ENCODE results near the gene CFAP74. TPM values are rescaled to one million over a fixed set of nuclear protein-coding genes. Genes with fewer than 3 reads are reported as not detected.
"Not testable (repeated sequence)": the region's sequence is repeated elsewhere in the genome, so short reads cannot be mapped to it uniquely, and the experiment has no call there.

Gene CFAP74
- total RNA-seq, 2 donors from 2014 or later = not detected

DNA sequence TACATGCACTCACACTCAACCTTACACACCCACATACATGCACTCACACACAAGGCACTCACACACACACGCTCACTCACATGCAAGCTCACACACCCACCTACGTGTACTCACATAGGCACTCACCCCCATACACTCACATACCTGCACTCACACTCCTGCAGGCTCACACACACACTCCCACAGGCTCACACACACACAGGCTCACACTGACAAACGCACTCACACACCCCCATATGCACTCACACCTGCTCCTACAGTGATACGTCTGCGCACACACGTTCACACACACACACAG lies 65.4 kb downstream of the CFAP74 start:
- H3K4me1 ChIP-seq = no peaks in the 10 kb centered on the region
- no peaks in the 10 kb centered on the region for H3K36me3 ChIP-seq
- no peaks in the 10 kb centered on the region for H3K27me3 ChIP-seq
- H3K9me3 ChIP-seq = no peaks in the 10 kb centered on the region
- no peak for TF ChIP-seq CTCF (IDR thresholded peaks at IDR 0.05)
- no peak overlapping the region for H3K27ac ChIP-seq
- H3K4me3 ChIP-seq = no peak overlapping the region
- no peak for DNase-seq (ENCODE audit: low spot score)

- no peak overlapping the region for H3K4me3 ChIP-seq
- TF ChIP-seq CTCF (IDR thresholded peaks at IDR 0.05) = no peak
- no peaks in the 10 kb centered on the region for H3K9me3 ChIP-seq
- H3K36me3 ChIP-seq = no peaks in the 10 kb centered on the region
- H3K27ac ChIP-seq = no peak overlapping the region
- no peaks in the 10 kb centered on the region for H3K4me1 ChIP-seq
- DNase-seq (ENCODE audit: low spot score) = no peak
- no peaks in the 10 kb centered on the region for H3K27me3 ChIP-seq
Observed at GRCh38 chr1:1937549-1938275, 65.9 kb downstream of the CFAP74 start.

- no peaks in the 10 kb centered on the region for H3K9me3 ChIP-seq
- no peaks in the 10 kb centered on the region for H3K27me3 ChIP-seq
- no peaks in the 10 kb centered on the region for H3K4me1 ChIP-seq
- H3K4me3 ChIP-seq = no peak overlapping the region
- no peaks in the 10 kb centered on the region for H3K36me3 ChIP-seq
- DNase-seq (ENCODE audit: low spot score) = no peak
- no peak for TF ChIP-seq CTCF (IDR thresholded peaks at IDR 0.05)
- H3K27ac ChIP-seq = no peak overlapping the region
Observed at GRCh38 chr1:1937061-1937460, 66.5 kb downstream of the CFAP74 start.

DNA sequence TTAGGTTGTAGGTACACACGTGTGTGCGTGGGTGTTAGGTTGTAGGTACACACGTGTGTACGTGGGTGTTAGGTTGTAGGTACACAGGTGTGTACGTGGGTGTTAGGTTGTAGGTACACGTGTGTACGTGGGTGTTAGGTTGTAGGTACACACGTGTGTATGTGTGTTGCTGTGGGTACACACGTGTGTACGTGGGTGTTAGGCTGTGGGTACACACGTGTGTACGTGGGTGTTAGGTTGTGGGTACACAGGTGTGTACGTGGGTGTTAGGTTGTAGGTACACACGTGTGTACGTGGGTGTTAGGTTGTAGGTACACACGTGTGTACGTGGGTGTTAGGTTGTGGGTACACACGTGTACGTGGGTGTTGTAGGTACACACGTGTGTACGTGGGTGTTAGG lies 68.7 kb downstream of the CFAP74 start:
- DNase-seq (ENCODE audit: low spot score) = not testable (repeated sequence)

DNA sequence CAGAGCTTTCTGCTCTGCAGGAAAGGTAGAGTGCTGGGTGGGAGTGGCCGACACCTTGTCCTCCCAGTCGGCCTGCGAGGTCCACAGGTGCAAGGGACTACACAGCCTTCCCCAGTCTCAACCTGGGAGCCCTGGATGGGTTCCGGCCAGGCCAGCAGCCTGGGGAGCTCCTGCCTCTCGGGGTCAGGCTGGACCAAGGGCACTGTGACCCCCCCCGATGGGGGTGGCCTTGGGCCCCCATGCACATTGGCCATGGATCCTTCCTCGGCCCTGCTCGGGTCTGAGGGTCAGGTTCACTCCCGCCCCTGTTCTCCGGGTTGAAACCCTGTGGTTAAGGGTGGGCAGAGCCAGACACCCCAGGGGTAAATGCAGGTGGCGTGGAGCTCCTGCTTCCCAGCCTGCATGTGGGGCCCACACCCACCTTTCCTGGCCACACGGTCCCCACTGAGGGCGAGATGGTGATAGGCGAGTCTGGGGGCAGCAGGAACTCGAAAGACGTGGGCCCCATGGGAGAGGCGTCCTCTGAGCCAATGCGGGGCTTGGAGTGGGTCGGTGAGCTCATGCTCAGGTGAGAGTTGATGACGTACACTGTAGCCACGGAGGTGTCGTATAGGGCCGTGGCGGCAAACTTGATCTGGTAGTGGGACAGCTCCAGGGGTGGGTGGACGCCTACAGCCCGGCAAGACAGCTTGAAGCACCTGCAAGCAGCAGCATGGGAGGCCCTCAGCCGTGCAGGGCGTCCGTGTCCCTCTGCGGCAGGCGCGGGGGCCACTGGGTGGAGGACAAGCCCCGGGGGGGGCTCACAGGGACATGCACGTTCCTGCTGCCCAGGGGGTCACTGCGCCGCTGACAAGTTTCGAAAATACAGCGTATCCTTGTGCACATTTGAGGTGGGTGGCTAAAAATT lies 73.7 kb downstream of the CFAP74 start:
- H3K27ac ChIP-seq = no peak overlapping the region
- H3K4me1 ChIP-seq = peaks cover 0 to 17% of the 10 kb centered on the region in 2 donors
- TF ChIP-seq CTCF (IDR thresholded peaks at IDR 0.05) = no peak
- no peak for DNase-seq (ENCODE audit: low spot score)
- H3K9me3 ChIP-seq = no peaks in the 10 kb centered on the region
- H3K27me3 ChIP-seq = no peaks in the 10 kb centered on the region
- H3K36me3 ChIP-seq = no peaks in the 10 kb centered on the region
- H3K4me3 ChIP-seq = no peak overlapping the region

More for the DNA sequence above, 68.7 kb downstream of the CFAP74 start:
- H3K27ac ChIP-seq, H3K4me1 ChIP-seq, H3K4me3 ChIP-seq, H3K36me3 ChIP-seq, H3K9me3 ChIP-seq, H3K27me3 ChIP-seq: not testable (repeated sequence)

DNA sequence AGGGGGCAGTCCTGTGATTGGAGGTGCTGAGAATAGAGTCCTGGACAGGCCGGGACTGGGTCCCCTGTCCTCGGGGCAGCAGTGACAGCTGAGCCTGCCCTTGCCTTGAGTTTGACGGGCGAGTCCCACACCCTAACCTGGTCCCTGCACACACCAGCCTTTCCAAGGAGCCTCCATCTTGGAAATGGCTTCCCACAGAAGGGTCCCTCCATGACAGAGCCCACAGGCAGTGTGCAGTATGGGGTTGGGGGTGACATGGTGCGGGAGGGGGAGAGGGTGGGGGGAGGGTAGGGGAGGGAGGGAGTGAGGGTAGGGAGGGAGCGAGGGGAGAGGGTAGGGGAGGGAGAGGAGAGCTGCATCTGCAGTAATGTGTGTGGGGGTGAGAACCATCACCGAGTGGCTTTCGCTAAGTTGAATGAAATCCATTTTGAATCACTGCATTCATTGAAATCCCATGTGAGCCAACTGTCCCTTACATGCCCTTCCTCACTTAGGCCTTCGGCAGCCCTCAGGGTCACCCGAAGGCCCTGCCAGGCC lies 74.4 kb downstream of the CFAP74 start:
- Histone ChIP-seq H3K27ac (no peak overlapping the region), H3K36me3 (no peaks in the 10 kb centered on the region), H3K4me3 (no peak overlapping the region), H3K9me3 (no peaks in the 10 kb centered on the region), H3K27me3 (no peaks in the 10 kb centered on the region), H3K4me1 (peaks cover 0 to 17% of the 10 kb centered on the region in 2 donors)
- no peak for DNase-seq (ENCODE audit: low spot score)
- no peak for TF ChIP-seq CTCF (IDR thresholded peaks at IDR 0.05)

Measured in right atrium auricular region (tissue), 2 donors.